Hematopoietic multipotent progenitor cell treated with erythropoietin and hydrocortisone succinate and interleukin-3 and kit ligand, for 15 days (in vitro differentiated cells): Measurements from ENCODE around the gene ZNF134.

ENCODE experiments used
- DNase-seq: peaks from one replicate; pipeline ENCODE4 v3.0.0-alpha.2; 2015; ENCODE audit warnings: low spot score

ZNF134 gene

GRCh38 chr19:57613941-57614743 is at the start of gene ZNF134:
TSS of gene ZNF134 (plus strand) at chr19:57614242. CDS start at chr19:57619469, 5,227 bp downstream.
- DNase-seq: peak; percentile 85

- DNase-seq: no peak
Observed at GRCh38 chr19:57566396-57567265, 47.4 kb upstream of the ZNF134 start.

GRCh38 chr19:57570707-57571106 is 43.3 kb upstream of the ZNF134 start:
- no peak for DNase-seq

GRCh38 chr19:57572415-57572947 is 41.6 kb upstream of the ZNF134 start:
- no peak for DNase-seq

GRCh38 chr19:57576661-57577060 is 37.4 kb upstream of the ZNF134 start:
- no peak for DNase-seq

GRCh38 chr19:57578487-57579205 is 35.4 kb upstream of the ZNF134 start, which contains the start of gene ZNF416:
TSS of gene ZNF416 (minus strand) at chr19:57578911. CDS start at chr19:57578704, 207 bp downstream.
- peak; percentile 97 for DNase-seq

GRCh38 chr19:57583104-57583520 is 30.9 kb upstream of the ZNF134 start:
- DNase-seq: no peak

GRCh38 chr19:57583521-57584416 is 30.3 kb upstream of the ZNF134 start, which contains the start of gene ZIK1:
TSS of gene ZIK1 (plus strand) at chr19:57584145. CDS start at chr19:57584357, 212 bp downstream.
- DNase-seq: peak; percentile 75

GRCh38 chr19:57587529-57587928 is 26.5 kb upstream of the ZNF134 start:
- DNase-seq: no peak

GRCh38 chr19:57599377-57599760 is 14.7 kb upstream of the ZNF134 start:
- no peak for DNase-seq

- DNase-seq: peak; percentile 88
Observed at GRCh38 chr19:57599761-57600383, 14.2 kb upstream of the ZNF134 start, which contains the start of gene ZNF530. TSS of gene ZNF530 (plus strand) at chr19:57599885. CDS start at chr19:57604346, 4,461 bp downstream.

GRCh38 chr19:57606931-57607330 is 7.1 kb upstream of the ZNF134 start:
- no peak for DNase-seq

- DNase-seq: no peak
Observed at GRCh38 chr19:57611113-57611512, 2.9 kb upstream of the ZNF134 start.

GRCh38 chr19:57615346-57615745 is 1.3 kb downstream of the ZNF134 start:
- DNase-seq: no peak

- DNase-seq: no peak
Observed at GRCh38 chr19:57620673-57621348, 6.8 kb downstream of the ZNF134 start.

- no peak for DNase-seq
Observed at GRCh38 chr19:57623091-57623490, 9.0 kb downstream of the ZNF134 start.

- DNase-seq: peak; percentile 89
Observed at GRCh38 chr19:57632987-57633831, 19.2 kb downstream of the ZNF134 start, which contains the start of gene ZNF211. TSS of gene ZNF211 (plus strand) at chr19:57633168. CDS start at chr19:57633347, 179 bp downstream.

- no peak for DNase-seq
Observed at GRCh38 chr19:57633832-57634131, 19.7 kb downstream of the ZNF134 start.

GRCh38 chr19:57637379-57637778 is 23.3 kb downstream of the ZNF134 start:
- no peak for DNase-seq
